Fibroblast of lung (primary cell): ENCODE results near the gene CLEC6A.

ENCODE experiments used
- EZH2 ChIP-seq: IDR thresholded peaks from 2 replicates; pipeline ENCODE4 v1.5.1; 2012; ENCODE audit warnings: low read length, control low read depth, mild to moderate bottlenecking; ENCODE audit errors: missing control alignments
- TF ChIP-seq, protein P1 (sequence below), 2 donors: IDR thresholded peaks in 1 of 2; conservative IDR thresholded peaks in 1 of 2; 1 replicate in 1 of 2; 2 replicates in 1 of 2; pipeline ENCODE4 v1.5.1; 2011 to 2012; ENCODE audit warnings: low read length in 2 of 2, control low read depth in 1 of 2, inconsistent platforms in 1 of 2, low read depth in 1 of 2, mild to moderate bottlenecking in 1 of 2

DNA sequence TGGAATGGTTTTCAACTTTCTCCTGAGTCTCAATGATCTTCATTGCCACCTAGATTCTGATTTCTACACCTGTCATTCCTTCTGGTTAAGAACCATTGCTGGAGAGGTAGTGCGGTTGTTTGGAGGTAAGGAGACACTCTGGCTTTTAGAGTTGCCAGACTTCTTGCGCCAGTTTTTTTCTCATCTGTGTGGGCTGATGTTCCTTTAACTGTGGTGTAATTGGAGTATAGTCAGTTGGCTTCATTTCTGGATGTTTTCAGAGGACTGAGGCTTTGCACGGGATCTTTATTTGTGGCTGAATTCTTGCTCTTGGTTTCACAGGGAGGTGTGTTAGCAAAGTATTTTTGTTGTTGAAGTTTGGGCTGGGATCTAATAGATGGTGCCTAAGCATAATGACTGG lies 51.8 kb downstream of the CLEC6A start:
- TF ChIP-seq, protein P1, sequence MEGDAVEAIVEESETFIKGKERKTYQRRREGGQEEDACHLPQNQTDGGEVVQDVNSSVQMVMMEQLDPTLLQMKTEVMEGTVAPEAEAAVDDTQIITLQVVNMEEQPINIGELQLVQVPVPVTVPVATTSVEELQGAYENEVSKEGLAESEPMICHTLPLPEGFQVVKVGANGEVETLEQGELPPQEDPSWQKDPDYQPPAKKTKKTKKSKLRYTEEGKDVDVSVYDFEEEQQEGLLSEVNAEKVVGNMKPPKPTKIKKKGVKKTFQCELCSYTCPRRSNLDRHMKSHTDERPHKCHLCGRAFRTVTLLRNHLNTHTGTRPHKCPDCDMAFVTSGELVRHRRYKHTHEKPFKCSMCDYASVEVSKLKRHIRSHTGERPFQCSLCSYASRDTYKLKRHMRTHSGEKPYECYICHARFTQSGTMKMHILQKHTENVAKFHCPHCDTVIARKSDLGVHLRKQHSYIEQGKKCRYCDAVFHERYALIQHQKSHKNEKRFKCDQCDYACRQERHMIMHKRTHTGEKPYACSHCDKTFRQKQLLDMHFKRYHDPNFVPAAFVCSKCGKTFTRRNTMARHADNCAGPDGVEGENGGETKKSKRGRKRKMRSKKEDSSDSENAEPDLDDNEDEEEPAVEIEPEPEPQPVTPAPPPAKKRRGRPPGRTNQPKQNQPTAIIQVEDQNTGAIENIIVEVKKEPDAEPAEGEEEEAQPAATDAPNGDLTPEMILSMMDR (conservative IDR thresholded peaks at IDR 0.05 in 1 of 2, IDR thresholded peaks at IDR 0.05 in 1 of 2; ENCODE audit: low read depth in 1 of 2, low read length in 2 of 2) = no peak
- TF ChIP-seq EZH2 = no peak
